ENCODE data around the gene NYAP2. TPM values are rescaled to one million over a fixed set of nuclear protein-coding genes. Genes with fewer than 3 reads are reported as not detected.

Gene NYAP2
- total RNA-seq, 1 experiment from 2014 or later = not detected

DNA sequence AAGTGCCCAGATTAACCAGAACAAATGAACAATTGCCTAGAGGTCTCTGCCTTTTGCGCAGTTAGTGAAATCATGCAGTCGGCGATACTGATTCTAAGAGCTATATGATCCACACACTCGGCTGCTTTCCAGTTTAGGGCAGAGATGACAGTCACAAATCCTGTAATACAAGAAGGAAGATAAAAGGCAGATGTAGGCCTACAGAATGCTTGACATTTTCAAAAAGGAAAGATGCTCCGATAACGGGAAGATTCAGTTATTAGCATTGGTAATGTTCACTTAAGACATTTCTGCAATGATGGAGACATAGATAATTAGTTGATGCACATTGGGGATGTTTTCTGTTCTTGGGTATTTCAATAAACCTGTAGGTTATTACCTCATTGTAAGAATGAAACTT is 19.5 kb downstream of the NYAP2 start (continued):
- TF ChIP-seq ZNF396 (CRISPR knock-in tag; IDR thresholded peaks at IDR 0.05; ENCODE audit: borderline replicate concordance) (no peak), TCF7 (CRISPR knock-in tag; IDR thresholded peaks at IDR 0.05; ENCODE audit: low read depth) (no peak), ZNF416 (CRISPR knock-in tag; IDR thresholded peaks at IDR 0.05) (no peak), ZNF281 (CRISPR knock-in tag; IDR thresholded peaks at IDR 0.05) (no peak), OVOL2 (CRISPR knock-in tag; IDR thresholded peaks at IDR 0.05; ENCODE audit: borderline replicate concordance) (no peak), SMAD4 (CRISPR knock-in tag; IDR thresholded peaks at IDR 0.05) (no peak), RELA (CRISPR knock-in tag; IDR thresholded peaks at IDR 0.05; ENCODE audit: borderline replicate concordance) (no peak)

GRCh38 chr2:225422145-225422544 is 22.6 kb downstream of the NYAP2 start:
- POLR2A ChIA-PET = no interaction called here
- TF ChIP-seq, protein P1, sequence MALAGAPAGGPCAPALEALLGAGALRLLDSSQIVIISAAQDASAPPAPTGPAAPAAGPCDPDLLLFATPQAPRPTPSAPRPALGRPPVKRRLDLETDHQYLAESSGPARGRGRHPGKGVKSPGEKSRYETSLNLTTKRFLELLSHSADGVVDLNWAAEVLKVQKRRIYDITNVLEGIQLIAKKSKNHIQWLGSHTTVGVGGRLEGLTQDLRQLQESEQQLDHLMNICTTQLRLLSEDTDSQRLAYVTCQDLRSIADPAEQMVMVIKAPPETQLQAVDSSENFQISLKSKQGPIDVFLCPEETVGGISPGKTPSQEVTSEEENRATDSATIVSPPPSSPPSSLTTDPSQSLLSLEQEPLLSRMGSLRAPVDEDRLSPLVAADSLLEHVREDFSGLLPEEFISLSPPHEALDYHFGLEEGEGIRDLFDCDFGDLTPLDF (CRISPR knock-in tag; IDR thresholded peaks at IDR 0.05) = no peak
- no peak for TF ChIP-seq FOXK1 (CRISPR knock-in tag; IDR thresholded peaks at IDR 0.05)
- no peak for TF ChIP-seq IRF1 (CRISPR knock-in tag; IDR thresholded peaks at IDR 0.05)
- no peak for TF ChIP-seq ZNF671 (CRISPR knock-in tag; IDR thresholded peaks at IDR 0.05)
- TF ChIP-seq NFYB (CRISPR knock-in tag; conservative IDR thresholded peaks at IDR 0.05; ENCODE audit: low read depth) = no peak
- TF ChIP-seq RELA (CRISPR knock-in tag; IDR thresholded peaks at IDR 0.05; ENCODE audit: borderline replicate concordance) = no peak
- Mint-ChIP-seq H3K4me1 (peaks cover 5% of the 10 kb centered on the region), H3K27me3 (ENCODE audit: low read depth) (no peaks in the 10 kb centered on the region), H3K27ac (no peak overlapping the region), H3K4me3 (no peak overlapping the region), H3K9me3 (no peaks in the 10 kb centered on the region), H3K36me3 (no peaks in the 10 kb centered on the region)
- DNase-seq (ENCODE audit: low spot score) (no peak), ATAC-seq (no peak)
- CTCF ChIA-PET = no interaction called here

DNA sequence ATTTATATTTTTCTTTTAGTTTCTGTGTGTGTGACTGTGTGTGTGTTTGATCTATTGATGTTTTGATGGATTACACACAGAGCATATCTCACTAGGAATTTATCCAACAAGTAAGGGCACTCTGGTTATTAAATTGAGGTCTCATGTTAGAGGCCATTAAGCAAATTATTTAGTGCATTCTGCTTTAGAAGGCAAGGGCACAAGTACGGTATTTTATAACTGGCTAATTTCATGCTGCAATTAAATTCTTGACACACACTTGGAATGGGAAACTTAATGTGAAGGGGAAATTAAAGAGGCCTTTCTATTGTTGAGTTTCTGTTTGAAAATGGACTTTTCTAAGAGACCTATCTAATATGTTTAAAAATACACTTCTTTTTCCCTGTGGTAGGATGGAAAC is 25.8 kb downstream of the NYAP2 start:
- Mint-ChIP-seq H3K4me3 (no peak overlapping the region), H3K27ac (no peak overlapping the region), H3K36me3 (no peaks in the 10 kb centered on the region), H3K4me1 (peaks cover 32% of the 10 kb centered on the region), H3K9me3 (no peaks in the 10 kb centered on the region), H3K27me3 (ENCODE audit: low read depth) (no peaks in the 10 kb centered on the region)
- TF ChIP-seq TEAD1 (CRISPR knock-in tag; IDR thresholded peaks at IDR 0.05) = no peak
- TF ChIP-seq EMX1 (CRISPR knock-in tag; IDR thresholded peaks at IDR 0.05) = no peak
- no peak for TF ChIP-seq PRRX2 (CRISPR knock-in tag; IDR thresholded peaks at IDR 0.05)
- TF ChIP-seq, protein P2, sequence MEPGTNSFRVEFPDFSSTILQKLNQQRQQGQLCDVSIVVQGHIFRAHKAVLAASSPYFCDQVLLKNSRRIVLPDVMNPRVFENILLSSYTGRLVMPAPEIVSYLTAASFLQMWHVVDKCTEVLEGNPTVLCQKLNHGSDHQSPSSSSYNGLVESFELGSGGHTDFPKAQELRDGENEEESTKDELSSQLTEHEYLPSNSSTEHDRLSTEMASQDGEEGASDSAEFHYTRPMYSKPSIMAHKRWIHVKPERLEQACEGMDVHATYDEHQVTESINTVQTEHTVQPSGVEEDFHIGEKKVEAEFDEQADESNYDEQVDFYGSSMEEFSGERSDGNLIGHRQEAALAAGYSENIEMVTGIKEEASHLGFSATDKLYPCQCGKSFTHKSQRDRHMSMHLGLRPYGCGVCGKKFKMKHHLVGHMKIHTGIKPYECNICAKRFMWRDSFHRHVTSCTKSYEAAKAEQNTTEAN (CRISPR knock-in tag; IDR thresholded peaks at IDR 0.05) = no peak
- no peak for TF ChIP-seq ZNF121 (CRISPR knock-in tag; IDR thresholded peaks at IDR 0.05)
- no peak for ATAC-seq
- ChIA-PET CTCF (no interaction called here), POLR2A (no interaction called here)
- no peak for DNase-seq (ENCODE audit: low spot score)

GRCh38 chr2:225428360-225428759 is 28.9 kb downstream of the NYAP2 start:
- no peaks in the 10 kb centered on the region for H3K27me3 Mint-ChIP-seq (ENCODE audit: low read depth)
- CTCF ChIA-PET = no interaction called here
- peaks cover 40% of the 10 kb centered on the region for H3K4me1 Mint-ChIP-seq
- DNase-seq (ENCODE audit: low spot score) = no peak
- H3K4me3 Mint-ChIP-seq = no peak overlapping the region
- POLR2A ChIA-PET = no interaction called here
- no peak for ATAC-seq
- H3K9me3 Mint-ChIP-seq = no peaks in the 10 kb centered on the region
- no peaks in the 10 kb centered on the region for H3K36me3 Mint-ChIP-seq
- no peak overlapping the region for H3K27ac Mint-ChIP-seq
- no peak for TF ChIP-seq ETV6 (CRISPR knock-in tag; IDR thresholded peaks at IDR 0.05)
- TF ChIP-seq ZNF317 (CRISPR knock-in tag; IDR thresholded peaks at IDR 0.05; ENCODE audit: borderline replicate concordance, low read depth) = no peak
- TF ChIP-seq, protein P3, sequence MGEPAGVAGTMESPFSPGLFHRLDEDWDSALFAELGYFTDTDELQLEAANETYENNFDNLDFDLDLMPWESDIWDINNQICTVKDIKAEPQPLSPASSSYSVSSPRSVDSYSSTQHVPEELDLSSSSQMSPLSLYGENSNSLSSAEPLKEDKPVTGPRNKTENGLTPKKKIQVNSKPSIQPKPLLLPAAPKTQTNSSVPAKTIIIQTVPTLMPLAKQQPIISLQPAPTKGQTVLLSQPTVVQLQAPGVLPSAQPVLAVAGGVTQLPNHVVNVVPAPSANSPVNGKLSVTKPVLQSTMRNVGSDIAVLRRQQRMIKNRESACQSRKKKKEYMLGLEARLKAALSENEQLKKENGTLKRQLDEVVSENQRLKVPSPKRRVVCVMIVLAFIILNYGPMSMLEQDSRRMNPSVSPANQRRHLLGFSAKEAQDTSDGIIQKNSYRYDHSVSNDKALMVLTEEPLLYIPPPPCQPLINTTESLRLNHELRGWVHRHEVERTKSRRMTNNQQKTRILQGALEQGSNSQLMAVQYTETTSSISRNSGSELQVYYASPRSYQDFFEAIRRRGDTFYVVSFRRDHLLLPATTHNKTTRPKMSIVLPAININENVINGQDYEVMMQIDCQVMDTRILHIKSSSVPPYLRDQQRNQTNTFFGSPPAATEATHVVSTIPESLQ (CRISPR knock-in tag; IDR thresholded peaks at IDR 0.05) = no peak
- no peak for TF ChIP-seq TCF7 (CRISPR knock-in tag; IDR thresholded peaks at IDR 0.05; ENCODE audit: low read depth)
- no peak for TF ChIP-seq GTF2I (CRISPR knock-in tag; conservative IDR thresholded peaks at IDR 0.05)
- no peak for TF ChIP-seq NR2C2 (CRISPR knock-in tag; IDR thresholded peaks at IDR 0.05)

All from WTC11 (cell line).